Pancreas (tissue), 10 donors: ENCODE data around the gene ATXN10. TPM values are rescaled to one million over a fixed set of nuclear protein-coding genes. Genes with fewer than 3 reads are reported as not detected.
"Not testable (repeated sequence)": the region's sequence is repeated elsewhere in the genome, so short reads cannot be mapped to it uniquely, and the experiment has no call there.

Experiments
- ATAC-seq, 4 donors: fragments of 200-7000 bp; cut with Tn5 transposase; one replicate each; pipeline versions ENCODE4 v1.8.0 to v1.9.1; 2020; ENCODE audit warnings: mild to moderate bottlenecking in 4 of 4, moderate library complexity in 4 of 4
- DNase-seq, 6 donors: peaks; one replicate each; pipeline ENCODE4 v3.0.0-alpha.2; 2020
- FAIRE-seq: peaks from 2 replicates; lab custom pipeline; 2012; peaks lifted over from hg19 to GRCh38; lab: Jason Lieb, UNC
- H3K27ac ChIP-seq, 4 donors: fragments of 200-600 bp; sonication (generic); 1 replicate in 3 of 4; 2 replicates in 1 of 4; pipeline versions ENCODE4 v1.5.0 to v1.8.0; 2020
- H3K27me3 ChIP-seq, 4 donors: fragments of 200-600 bp; one replicate each; pipeline ENCODE4 v1.8.0; 2021
- H3K36me3 ChIP-seq, 3 donors: fragments of 200-600 bp; sonication (generic) in 1 of 3; one replicate each; pipeline versions ENCODE4 v1.5.0 to v1.8.0; 2020 to 2021
- H3K4me1 ChIP-seq, 3 donors: fragments of 200-600 bp; one replicate each; pipeline ENCODE4 v1.8.0; 2021
- H3K4me3 ChIP-seq, 4 donors: fragments of 200-600 bp; sonication (generic) in 2 of 4; one replicate each; pipeline versions ENCODE4 v1.5.0 to v1.8.0; 2020 to 2021
- H3K9me3 ChIP-seq, 4 donors: fragments of 200-600 bp; one replicate each; pipeline ENCODE4 v1.8.0; 2021
- CTCF ChIP-seq, 4 donors: fragments of 200-600 bp; sonication (generic) in 3 of 4; IDR thresholded peaks; one replicate each; pipeline versions ENCODE4 v1.5.0 to v1.8.0; 2021; ENCODE audit warnings: antibody characterized with exemption in 4 of 4
- WGBS, 2 donors: extraction: QIAGEN DNeasy Blood & Tissue Kit; methylation state at CpG; one replicate each; pipeline ENCODE4 v1.1.7; 2013; 5-methylcytosine and 5-hydroxymethylcytosine counted together
- intact Hi-C, 3 donors: fragments of 100-400 bp; cut with DNase I; formaldehyde crosslinking; loops; one replicate each; pipeline versions ENCODE4 v1.11.1 to v1.14.2; 2022
- polyA plus RNA-seq, 2 donors: library from polyadenylated mRNA; stranded (reverse); fragments of 200-250 nt; gene quantifications; one replicate each; pipeline ENCODE4 v1.2.3, GENCODE V29; 2013
- total RNA-seq, 6 donors: library from RNA; stranded (reverse); fragmentation: NEBNext Ultra II Directional in 4 of 6; extraction: Animal tissue kit (Norgen Biotek cat#: 25700) in 4 of 6; gene quantifications; one replicate each; pipeline versions ENCODE4 v1.2.1 to v1.2.4, GENCODE V29; 2021 to 2023
- donor health status: healthy with polysubstance abuse.
- donor health status: DM: no; HTN: no; CAD: no; lungs with moderate emphysema.
- donor health status: DM: no; HTN: no; CAD: no.
- donor health status: control.
- donor health status: control.
- donor health status: Bipolar disorder and iron deficiency.
- donor health status: DM: yes; HTN: yes; CAD: no.
- donor health status: DM: no; HTN: no; CAD: no.
- donor health status: DM: no; HTN: no; CAD: no.
- donor health status: DM: yes; HTN: yes; CAD: no.

The ATXN10 gene
- total and polyA plus RNA-seq, 8 donors = 19.1 to 75.1 (median 62.4) TPM

- FAIRE-seq = no peak
- Histone ChIP-seq H3K4me3 (no peak overlapping the region), H3K27me3 (no peaks in the 10 kb centered on the region), H3K9me3 (no peaks in the 10 kb centered on the region), H3K4me1 (peaks cover 7 to 23% (median 14%) of the 10 kb centered on the region in 3 donors), H3K27ac (no peak overlapping the region), H3K36me3 (no peaks in the 10 kb centered on the region)
- intact Hi-C loops = no loop called here
- no peak for DNase-seq
- no peak for TF ChIP-seq CTCF (IDR thresholded peaks at IDR 0.05)
- ATAC-seq = peak in 1 of 4 donors; percentile 22
- WGBS, 2 donors = 83 to 91% methylated on average over 2 of the region's 2 CpGs
Measured at GRCh38 chr22:45787759-45788158, 116.1 kb downstream of the ATXN10 start.

GRCh38 chr22:45788522-45788921 lies 116.9 kb downstream of the ATXN10 start:
- DNase-seq (no peak), FAIRE-seq (no peak), ATAC-seq (no peak)
- Histone ChIP-seq H3K27me3 (no peaks in the 10 kb centered on the region), H3K4me1 (peaks cover 7 to 16% (median 7%) of the 10 kb centered on the region in 3 donors), H3K9me3 (no peaks in the 10 kb centered on the region), H3K27ac (no peak overlapping the region), H3K36me3 (no peaks in the 10 kb centered on the region), H3K4me3 (no peak overlapping the region)
- intact Hi-C loops = no loop called here
- no peak for TF ChIP-seq CTCF (IDR thresholded peaks at IDR 0.05)
- 96 to 98% methylated on average over 8 of the region's 8 CpGs for WGBS, 2 donors

GRCh38 chr22:45790401-45790800 lies 118.8 kb downstream of the ATXN10 start:
- 100% methylated on average over 1 of the region's 1 CpG for WGBS, 2 donors
- no peak for TF ChIP-seq CTCF (IDR thresholded peaks at IDR 0.05)
- no peak overlapping the region for H3K27ac ChIP-seq
- ATAC-seq (no peak), DNase-seq (no peak), FAIRE-seq (no peak)
- H3K4me1 ChIP-seq = peaks cover 0 to 7% (median 7%) of the 10 kb centered on the region in 3 donors
- intact Hi-C loops = no loop called here
- no peaks in the 10 kb centered on the region for H3K9me3 ChIP-seq
- H3K4me3 ChIP-seq = no peak overlapping the region
- H3K27me3 ChIP-seq = no peaks in the 10 kb centered on the region
- no peaks in the 10 kb centered on the region for H3K36me3 ChIP-seq

GRCh38 chr22:45793161-45793560 lies 121.5 kb downstream of the ATXN10 start:
- Histone ChIP-seq H3K36me3 (peaks cover 0 to 4% (median 0%) of the 10 kb centered on the region in 3 donors), H3K9me3 (peaks cover 0 to 4% (median 0%) of the 10 kb centered on the region in 4 donors), H3K4me3 (no peak overlapping the region), H3K27me3 (no peaks in the 10 kb centered on the region), H3K27ac (no peak overlapping the region), H3K4me1 (no peaks in the 10 kb centered on the region)
- no peak for TF ChIP-seq CTCF (IDR thresholded peaks at IDR 0.05)
- no peak for ATAC-seq
- intact Hi-C loops = no loop called here
- no peak for DNase-seq
- WGBS, 2 donors = 94 to 96% methylated on average over 3 of the region's 3 CpGs
- no peak for FAIRE-seq

- ATAC-seq (no peak), FAIRE-seq (no peak), DNase-seq (no peak)
- TF ChIP-seq CTCF (IDR thresholded peaks at IDR 0.05) = no peak
- intact Hi-C loops = no loop called here
- Histone ChIP-seq H3K27ac (no peak overlapping the region), H3K27me3 (no peaks in the 10 kb centered on the region), H3K9me3 (peaks cover 0 to 4% (median 0%) of the 10 kb centered on the region in 4 donors), H3K4me1 (no peaks in the 10 kb centered on the region), H3K4me3 (no peak overlapping the region), H3K36me3 (peaks cover 0 to 4% (median 0%) of the 10 kb centered on the region in 3 donors)
- WGBS, 2 donors = 98 to 99% methylated on average over 2 of the region's 2 CpGs
Measured at GRCh38 chr22:45793892-45794291, 122.3 kb downstream of the ATXN10 start.

GRCh38 chr22:45796009-45796408 lies 124.4 kb downstream of the ATXN10 start:
- H3K4me3 ChIP-seq, H3K4me1 ChIP-seq, DNase-seq, ATAC-seq, H3K27ac ChIP-seq, H3K27me3 ChIP-seq, H3K36me3 ChIP-seq, H3K9me3 ChIP-seq, intact Hi-C loops, FAIRE-seq: not testable (repeated sequence)
- WGBS, 2 donors = 97% methylated on average over 9 of the region's 9 CpGs
